SH-SY5Y (cell line): ENCODE results near the gene FCRL2.

Experiments
- GATA2 ChIP-seq: IDR thresholded peaks from 2 replicates; pipeline ENCODE4 v1.6.1; 2011; ENCODE audit warnings: mild to moderate bottlenecking, low read depth, low read length
- GATA3 ChIP-seq: IDR thresholded peaks from 2 replicates; pipeline ENCODE4 v1.6.1; 2011; ENCODE audit warnings: low read depth, mild to moderate bottlenecking, low read length, moderate library complexity

- no peak for TF ChIP-seq GATA2
- no peak for TF ChIP-seq GATA3
Observed at GRCh38 chr1:157700305-157700704, 76.6 kb downstream of the FCRL2 start.
